ENCODE results near the gene DDX42. TPM values are rescaled to one million over a fixed set of nuclear protein-coding genes. Genes with fewer than 3 reads are reported as not detected.
A peak's percentile ranks its signal among the peaks of the same experiment; 100 is the strongest.

DDX42 gene
- total and polyA plus RNA-seq, 2 of the 13 experiments (the other 11 are each of a cell fraction or from before 2014, with no cell fraction given): 87.2 to 92.9 TPM

GRCh38 chr17:63774141-63774968, at the start of gene DDX42 (continued):
- peak; percentile 55; the same call in 1 of the 2 replicates for TF ChIP-seq NKX3-1 (CRISPR knock-in tag; IDR thresholded peaks at IDR 0.05)
- TF ChIP-seq ZNF7 (CRISPR knock-in tag; IDR thresholded peaks at IDR 0.05): no peak
- TF ChIP-seq ZNF780A (CRISPR knock-in tag; IDR thresholded peaks at IDR 0.05): no peak; the same call in 1 of the 2 replicates
- TF ChIP-seq SOX13 (IDR thresholded peaks at IDR 0.05): no peak
- no peak for TF ChIP-seq SOX13 (CRISPR knock-in tag; conservative IDR thresholded peaks at IDR 0.05 in 1 of 2, IDR thresholded peaks at IDR 0.05 in 1 of 2)
- no peak; the same call in 1 of the 2 replicates for TF ChIP-seq SRF (IDR thresholded peaks at IDR 0.05; ENCODE audit: low read depth, low read length)
- TF ChIP-seq ZNF484 (CRISPR knock-in tag; IDR thresholded peaks at IDR 0.05; ENCODE audit: borderline replicate concordance, low read depth): no peak
- no peak; the same call in 1 of the 2 replicates for TF ChIP-seq CCDC6 (CRISPR knock-in tag; IDR thresholded peaks at IDR 0.05)
- no peak for TF ChIP-seq GATAD2A (CRISPR knock-in tag; IDR thresholded peaks at IDR 0.05)
- TF ChIP-seq ZNF660 (CRISPR knock-in tag; IDR thresholded peaks at IDR 0.05; ENCODE audit: borderline replicate concordance, low read depth): no peak
- peak; percentile 97 for TF ChIP-seq THAP8 (CRISPR knock-in tag; IDR thresholded peaks at IDR 0.05; ENCODE audit: borderline replicate concordance)
- no peak for TF ChIP-seq NR2F1 (CRISPR knock-in tag; IDR thresholded peaks at IDR 0.05)
- TF ChIP-seq ZNF619 (CRISPR knock-in tag; IDR thresholded peaks at IDR 0.05): no peak
- no peak for TF ChIP-seq TAF15 (IDR thresholded peaks at IDR 0.05; ENCODE audit: low read depth, low read length, poor library complexity, severe bottlenecking)
- no peak for TF ChIP-seq HMG20A (CRISPR knock-in tag; IDR thresholded peaks at IDR 0.05; ENCODE audit: borderline replicate concordance)
- no peak for TF ChIP-seq SALL2 (CRISPR knock-in tag; IDR thresholded peaks at IDR 0.05)
- TF ChIP-seq ZNF44 (CRISPR knock-in tag; IDR thresholded peaks at IDR 0.05): 0 out of 2 replicates have a peak, but pooled peaks have one; percentile 1
- no peak for TF ChIP-seq RNF2 (conservative IDR thresholded peaks at IDR 0.05; ENCODE audit: low read depth)
- peak; percentile 30; the same call in 1 of the 2 replicates for TF ChIP-seq ZNF747 (CRISPR knock-in tag; IDR thresholded peaks at IDR 0.05; ENCODE audit: borderline replicate concordance)
- TF ChIP-seq FUBP1 (CRISPR knock-in tag; IDR thresholded peaks at IDR 0.05; ENCODE audit: borderline replicate concordance): no peak
- no peak for TF ChIP-seq ELK4 (CRISPR knock-in tag; IDR thresholded peaks at IDR 0.05; ENCODE audit: borderline replicate concordance)
- TF ChIP-seq ZC3H13 (CRISPR knock-in tag; IDR thresholded peaks at IDR 0.05): no peak
- TF ChIP-seq NFATC3 (CRISPR knock-in tag; IDR thresholded peaks at IDR 0.05): no peak
- peak; percentile 89 for TF ChIP-seq ZNF749 (CRISPR knock-in tag; IDR thresholded peaks at IDR 0.05; ENCODE audit: borderline replicate concordance)
- TF ChIP-seq BRD4 (CRISPR knock-in tag; IDR thresholded peaks at IDR 0.05): no peak
- TF ChIP-seq NFE2L2 (IDR thresholded peaks at IDR 0.05; ENCODE audit: low read length): no peak
- peak; percentile 44; the same call in 1 of the 2 replicates for TF ChIP-seq PAWR (CRISPR knock-in tag; IDR thresholded peaks at IDR 0.05; ENCODE audit: borderline replicate concordance)
- no peak for TF ChIP-seq SKI (IDR thresholded peaks at IDR 0.05; ENCODE audit: partially characterized antibody)
